ENCODE results near the gene HIVEP1. TPM values are rescaled to one million over a fixed set of nuclear protein-coding genes. Genes with fewer than 3 reads are reported as not detected.

The HIVEP1 gene
- total and polyA plus RNA-seq, 12 donors = 3.4 to 20.9 (median 13.3) TPM

DNA sequence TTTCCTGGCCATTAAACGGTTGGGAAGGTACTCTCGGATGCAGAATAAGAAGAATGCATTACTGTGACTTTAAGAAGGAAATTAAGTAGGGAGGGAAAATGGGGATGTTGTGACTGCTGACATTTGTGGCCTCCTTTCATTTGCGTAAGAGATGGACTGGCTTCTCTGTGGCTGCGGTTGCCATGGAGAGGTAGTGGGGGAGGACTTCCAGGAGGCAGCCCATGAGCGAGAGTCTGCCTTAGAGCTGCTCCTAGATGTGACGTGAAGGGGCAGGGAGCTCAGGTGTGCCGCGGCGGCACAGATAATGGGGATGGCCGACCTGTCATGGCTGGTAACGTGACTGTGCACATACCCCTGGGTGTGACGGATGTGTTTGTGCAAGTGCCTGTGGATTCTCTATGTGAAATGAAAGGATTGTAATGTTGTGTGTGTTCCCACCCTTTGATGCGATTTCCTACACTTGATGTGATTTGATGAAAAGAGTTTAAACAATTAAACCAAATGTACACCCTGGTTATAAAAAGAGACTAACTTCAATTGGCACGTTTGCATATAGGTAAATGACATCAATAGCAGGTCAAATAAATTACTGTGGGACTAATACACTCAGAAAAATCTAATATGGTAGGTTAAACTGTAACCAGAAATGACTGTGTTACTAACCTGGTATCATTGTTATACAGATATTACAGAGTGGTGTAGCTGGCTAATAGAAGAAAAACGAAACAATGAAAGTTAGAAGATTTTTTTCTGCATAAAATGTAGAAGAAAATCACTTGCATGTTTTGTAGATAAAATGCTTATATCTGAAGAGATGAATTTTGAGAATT lies 48.9 kb downstream of the HIVEP1 start:
- WGBS, 2 donors = 75% methylated on average over 15 of the region's 15 CpGs
- H3K4me3 ChIP-seq = peak overlapping the region in 1 of 10 donors; percentile 43
- intact Hi-C loops (cut with DNase I) = no loop called here
- no peaks in the 10 kb centered on the region for H3K36me3 ChIP-seq
- TF ChIP-seq, protein P1, sequence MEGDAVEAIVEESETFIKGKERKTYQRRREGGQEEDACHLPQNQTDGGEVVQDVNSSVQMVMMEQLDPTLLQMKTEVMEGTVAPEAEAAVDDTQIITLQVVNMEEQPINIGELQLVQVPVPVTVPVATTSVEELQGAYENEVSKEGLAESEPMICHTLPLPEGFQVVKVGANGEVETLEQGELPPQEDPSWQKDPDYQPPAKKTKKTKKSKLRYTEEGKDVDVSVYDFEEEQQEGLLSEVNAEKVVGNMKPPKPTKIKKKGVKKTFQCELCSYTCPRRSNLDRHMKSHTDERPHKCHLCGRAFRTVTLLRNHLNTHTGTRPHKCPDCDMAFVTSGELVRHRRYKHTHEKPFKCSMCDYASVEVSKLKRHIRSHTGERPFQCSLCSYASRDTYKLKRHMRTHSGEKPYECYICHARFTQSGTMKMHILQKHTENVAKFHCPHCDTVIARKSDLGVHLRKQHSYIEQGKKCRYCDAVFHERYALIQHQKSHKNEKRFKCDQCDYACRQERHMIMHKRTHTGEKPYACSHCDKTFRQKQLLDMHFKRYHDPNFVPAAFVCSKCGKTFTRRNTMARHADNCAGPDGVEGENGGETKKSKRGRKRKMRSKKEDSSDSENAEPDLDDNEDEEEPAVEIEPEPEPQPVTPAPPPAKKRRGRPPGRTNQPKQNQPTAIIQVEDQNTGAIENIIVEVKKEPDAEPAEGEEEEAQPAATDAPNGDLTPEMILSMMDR (IDR thresholded peaks at IDR 0.05) = no peak
- DNase-seq = peak; percentile 30 to 58
- H3K9me3 ChIP-seq = no peaks in the 10 kb centered on the region
- peak; percentile 50 to 86 (median 66) for ATAC-seq
- no peaks in the 10 kb centered on the region for H3K27me3 ChIP-seq
- H3K27ac ChIP-seq = peak overlapping the region in 1 of 10 donors; percentile 69
- peaks cover under 1 to 48% (median 14%) of the 10 kb centered on the region in 9 donors for H3K4me1 ChIP-seq

DNA sequence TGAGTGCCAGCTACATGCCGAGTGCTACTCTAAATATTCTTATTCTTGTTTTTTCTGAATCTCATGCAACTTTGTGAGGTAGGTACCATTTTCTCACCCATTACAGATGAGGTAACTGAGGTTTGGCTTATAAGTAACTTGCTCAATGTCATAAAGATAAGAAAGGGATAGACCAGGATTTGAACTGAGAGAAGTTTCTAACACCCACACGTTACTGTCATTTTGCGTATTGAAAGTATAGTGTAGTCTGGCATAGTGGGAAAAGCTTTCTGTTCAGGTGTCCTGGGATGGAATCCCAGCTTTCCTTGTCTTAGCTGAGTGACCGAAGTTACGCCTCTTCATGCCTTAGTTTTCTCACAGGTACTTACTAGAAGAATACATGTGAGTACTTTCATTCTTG lies 50.5 kb downstream of the HIVEP1 start:
- TF ChIP-seq, protein P1 (IDR thresholded peaks at IDR 0.05) = no peak
- WGBS, 2 donors = 97% methylated on average over 5 of the region's 5 CpGs

DNA sequence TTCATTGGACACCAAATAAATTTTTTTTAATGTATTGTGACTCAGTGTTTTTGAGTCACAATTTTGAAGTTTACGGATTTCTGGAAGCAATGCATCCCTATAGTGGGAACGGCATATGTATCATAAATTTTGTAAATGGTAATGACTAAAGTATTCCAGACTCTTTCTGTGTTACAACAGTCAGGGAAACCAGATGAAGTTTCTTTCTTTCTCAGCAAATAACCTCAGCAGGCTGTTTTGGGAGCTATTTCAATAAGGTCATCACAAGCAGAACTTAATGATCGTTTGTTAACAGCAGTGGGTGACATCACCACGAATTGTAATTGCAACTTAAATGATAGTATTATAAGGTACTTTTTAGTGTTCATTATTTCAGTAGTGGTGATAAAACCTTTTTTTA lies 52.0 kb downstream of the HIVEP1 start:
- TF ChIP-seq, protein P1 (IDR thresholded peaks at IDR 0.05) = no peak
- no peaks in the 10 kb centered on the region for H3K36me3 ChIP-seq
- intact Hi-C loops (cut with DNase I) = no loop called here
- no peak for ATAC-seq
- H3K4me3 ChIP-seq = no peak overlapping the region
- H3K27ac ChIP-seq = peak overlapping the region in 1 of 10 donors; percentile 23
- no peak for DNase-seq
- WGBS, 2 donors = 81 to 89% methylated on average over 4 of the region's 4 CpGs
- no peaks in the 10 kb centered on the region for H3K27me3 ChIP-seq
- H3K9me3 ChIP-seq = no peaks in the 10 kb centered on the region
- H3K4me1 ChIP-seq = peaks cover 4 to 38% (median 14%) of the 10 kb centered on the region in 9 donors

More for the DNA sequence above, 50.5 kb downstream of the HIVEP1 start:
- Histone ChIP-seq H3K9me3 (no peaks in the 10 kb centered on the region), H3K4me3 (no peak overlapping the region), H3K4me1 (peaks cover 4 to 53% (median 23%) of the 10 kb centered on the region in 9 donors), H3K27me3 (no peaks in the 10 kb centered on the region), H3K36me3 (no peaks in the 10 kb centered on the region), H3K27ac (no peak overlapping the region)
- no peak for DNase-seq
- intact Hi-C loops (cut with DNase I) = no loop called here
- ATAC-seq = no peak

DNA sequence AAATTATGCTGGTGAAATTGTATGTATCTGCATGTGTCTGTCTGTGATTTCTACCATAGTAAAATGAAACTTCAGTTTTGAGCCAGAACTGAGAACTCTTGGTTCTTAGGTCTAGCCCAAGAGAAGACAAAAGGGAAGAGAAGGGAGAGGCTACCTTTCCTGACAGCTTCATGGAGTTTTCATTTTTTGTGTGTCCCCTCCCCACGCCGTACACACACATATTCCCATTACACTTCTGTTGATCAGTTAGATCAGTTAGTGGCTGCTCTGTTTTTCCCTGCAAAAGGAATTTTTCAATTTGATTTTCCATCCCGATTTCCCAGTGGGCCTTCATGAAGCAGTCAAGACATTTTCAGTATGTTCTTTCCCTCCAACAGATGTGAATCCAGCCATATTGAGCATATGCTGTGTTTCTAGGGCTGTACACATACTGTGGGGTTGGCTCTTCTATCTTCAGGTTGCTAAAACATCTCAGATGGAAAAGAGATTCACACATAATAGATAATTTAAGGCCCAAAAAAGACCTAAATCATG lies 52.5 kb downstream of the HIVEP1 start:
- H3K4me3 ChIP-seq = no peak overlapping the region
- intact Hi-C loops (cut with DNase I) = no loop called here
- ATAC-seq (no peak), DNase-seq (no peak)
- peaks cover 4 to 36% (median 13%) of the 10 kb centered on the region in 9 donors for H3K4me1 ChIP-seq
- TF ChIP-seq, protein P1 (IDR thresholded peaks at IDR 0.05) = no peak
- H3K27ac ChIP-seq = peak overlapping the region in 1 of 10 donors; percentile 23
- H3K27me3 ChIP-seq = no peaks in the 10 kb centered on the region
- no peaks in the 10 kb centered on the region for H3K36me3 ChIP-seq
- H3K9me3 ChIP-seq = no peaks in the 10 kb centered on the region
- WGBS, 2 donors = 86% methylated on average over 3 of the region's 3 CpGs

Measured in heart right ventricle (tissue), 16 donors.